Mesodermal cell (in vitro differentiated cells): ENCODE results near the gene CAMKMT.
"Not testable (repeated sequence)": the region's sequence is repeated elsewhere in the genome, so short reads cannot be mapped to it uniquely, and the experiment has no call there.

Source experiments
- H3K27ac ChIP-seq: 2 replicates; pipeline ENCODE4 v1.7.0; 2013; ENCODE audit warnings: mild to moderate bottlenecking, low read depth, low read length, moderate library complexity; ENCODE audit not compliant: severe bottlenecking
- H3K36me3 ChIP-seq: 2 replicates; pipeline ENCODE4 v1.7.1; 2013; ENCODE audit warnings: mild to moderate bottlenecking, low read length, moderate library complexity; ENCODE audit not compliant: control insufficient read depth, insufficient read depth
- H3K4me1 ChIP-seq: one replicate; pipeline ENCODE4 v1.7.1; 2013; ENCODE audit warnings: mild to moderate bottlenecking, low read length; ENCODE audit not compliant: insufficient read depth, control insufficient read depth, poor library complexity, severe bottlenecking
- H3K4me3 ChIP-seq: 2 replicates; pipeline ENCODE4 v1.7.0; 2013; ENCODE audit warnings: low read length, control low read depth, mild to moderate bottlenecking; ENCODE audit not compliant: insufficient read depth, poor library complexity, severe bottlenecking; ENCODE audit errors: extremely low read depth
- H3K9me3 ChIP-seq: 2 replicates; pipeline ENCODE4 v1.7.1; 2013; ENCODE audit warnings: mild to moderate bottlenecking, low read length, moderate library complexity; ENCODE audit not compliant: control insufficient read depth
- WGBS, 2 experiments: methylation state at CpG; one replicate each; pipeline ENCODE4 v1.1.5; 2013; ENCODE audit warnings: missing lambda C conversion rate in 2 of 2; ENCODE audit not compliant: insufficient coverage in 2 of 2; 5-methylcytosine and 5-hydroxymethylcytosine counted together

The CAMKMT gene

DNA sequence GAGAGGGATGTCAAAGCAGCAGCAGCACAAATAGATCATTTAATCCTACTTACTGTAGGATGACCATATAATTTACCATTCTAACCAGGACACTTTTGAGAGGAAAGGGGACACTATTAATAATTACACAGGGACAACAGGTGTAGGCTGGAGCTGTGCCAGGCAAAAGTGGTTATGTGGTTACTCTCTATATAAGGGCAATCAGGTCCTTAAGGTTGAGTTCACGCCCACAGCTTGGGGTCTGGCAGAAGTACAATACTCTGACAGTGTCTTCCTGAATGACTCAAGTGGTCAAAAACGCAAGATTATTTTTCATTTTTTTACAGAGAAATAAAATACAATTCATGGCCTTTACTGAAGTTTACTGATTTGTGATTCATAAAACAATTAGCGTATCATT, 3.2 kb upstream of the CAMKMT start:
- 100% methylated on average over 1 of the region's 3 CpGs; no CpG with 5 or more reads in 1 of the 2 experiments for WGBS, 2 experiments
- H3K36me3 ChIP-seq, result no peaks in the 10 kb centered on the region
- H3K4me3 ChIP-seq, result no peak overlapping the region
- H3K27ac ChIP-seq, result no peak overlapping the region
- H3K9me3 ChIP-seq, result no peaks in the 10 kb centered on the region
- H3K4me1 ChIP-seq, result no peaks in the 10 kb centered on the region

DNA sequence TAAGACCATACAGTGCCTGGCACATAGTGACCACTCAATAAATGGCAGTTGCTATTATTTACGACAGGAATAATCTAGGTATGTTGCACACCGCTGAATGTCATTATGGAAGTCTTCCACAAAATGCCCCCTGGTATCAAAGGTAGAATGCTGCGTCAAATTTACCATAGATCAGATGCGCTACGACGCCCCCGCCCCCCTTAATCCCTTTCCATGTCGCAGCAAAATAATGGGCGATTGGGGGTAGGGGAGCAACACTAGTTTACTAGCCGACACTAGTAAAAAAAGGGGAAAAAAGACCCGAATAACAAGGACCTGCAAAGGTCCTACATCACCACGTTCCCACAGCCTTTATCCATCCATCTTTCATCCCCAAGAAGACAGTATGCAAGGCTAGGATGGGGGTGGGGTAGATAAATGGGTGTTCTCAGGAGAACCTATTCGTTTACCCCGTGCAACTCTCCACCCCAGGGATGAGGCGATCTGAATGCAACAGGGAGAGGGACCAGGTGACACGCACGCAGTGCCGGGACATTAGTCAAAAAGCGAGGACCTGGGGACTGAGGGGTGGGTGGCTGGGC, 908 bp upstream of the CAMKMT start:
- WGBS, 2 experiments, result 22 to 26% methylated on average over 3 to 7 of the region's 19 CpGs
- Histone ChIP-seq H3K36me3 (no peaks in the 10 kb centered on the region), H3K27ac (peak overlapping the region; percentile 98), H3K4me1 (no peaks in the 10 kb centered on the region), H3K4me3 (peak overlapping the region; percentile 93), H3K9me3 (no peaks in the 10 kb centered on the region)

DNA sequence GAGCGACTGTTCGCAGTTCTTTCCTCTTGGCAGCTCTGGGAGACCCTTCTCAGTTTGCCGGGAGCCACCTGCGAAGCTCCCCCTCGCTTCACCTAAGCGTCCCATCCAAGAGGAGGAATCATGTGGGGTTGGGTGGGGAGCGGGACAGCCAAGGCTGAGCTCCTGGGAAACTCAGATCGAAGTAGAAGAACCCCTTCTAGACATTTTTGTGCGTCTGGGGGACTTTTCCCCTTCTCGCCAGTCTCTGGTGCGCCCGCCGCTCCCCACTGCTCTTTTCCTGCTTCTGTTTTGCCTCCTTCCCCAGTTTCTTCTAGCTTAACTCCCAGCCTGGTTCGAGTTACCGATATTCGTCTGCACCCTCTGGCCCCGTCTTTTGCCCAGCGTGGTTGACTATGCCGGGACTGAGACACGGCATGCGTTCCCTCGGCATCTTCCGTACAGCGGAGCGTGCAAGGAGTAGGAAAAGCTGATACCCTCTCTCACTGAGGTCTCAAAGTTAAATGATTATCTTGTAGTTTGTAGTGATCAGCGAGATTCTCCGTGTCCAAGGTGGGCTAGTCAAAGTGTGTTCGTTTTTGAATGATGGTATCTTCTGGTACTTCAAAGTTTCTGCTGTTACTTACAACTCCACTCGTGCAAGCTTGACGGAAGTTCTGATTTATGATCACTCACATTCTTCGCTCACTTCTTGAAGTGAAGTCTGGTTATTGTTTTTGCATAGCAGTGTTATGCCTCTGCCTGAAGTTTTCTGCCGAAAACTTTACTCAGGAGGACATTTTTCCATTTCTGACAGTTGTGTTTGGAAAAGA, 664 bp downstream of the CAMKMT start:
- Histone ChIP-seq H3K27ac (peak overlapping the region; percentile 54), H3K9me3 (no peaks in the 10 kb centered on the region), H3K36me3 (no peaks in the 10 kb centered on the region), H3K4me3 (peak overlapping the region; percentile 93), H3K4me1 (no peaks in the 10 kb centered on the region)
- WGBS, 2 experiments, result 2 to 3% methylated on average over 15 to 18 of the region's 32 CpGs

DNA sequence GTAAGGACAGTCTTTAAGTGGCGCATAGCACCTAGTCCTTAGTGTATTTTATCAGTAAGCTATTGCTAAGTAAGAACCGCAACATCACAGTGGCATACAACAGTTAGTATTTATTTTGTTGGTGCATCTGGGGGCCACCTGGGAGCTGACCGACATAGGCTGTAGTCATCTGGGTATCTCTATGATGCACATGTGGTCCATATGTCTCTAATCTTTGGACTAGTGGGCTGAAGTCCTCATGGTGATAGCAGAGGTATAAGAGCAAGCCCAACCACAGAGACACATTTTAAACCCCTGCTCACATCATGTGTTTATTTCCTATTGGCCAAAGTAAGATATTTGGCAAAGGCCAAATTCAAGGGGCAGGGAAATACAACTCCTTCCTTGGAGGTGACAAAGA, 2.9 kb downstream of the CAMKMT start:
- 82 to 95% methylated on average over 2 to 3 of the region's 3 CpGs for WGBS, 2 experiments
- Histone ChIP-seq H3K36me3 (no peaks in the 10 kb centered on the region), H3K4me1 (no peaks in the 10 kb centered on the region), H3K9me3 (no peaks in the 10 kb centered on the region), H3K4me3 (no peak overlapping the region), H3K27ac (no peak overlapping the region)

DNA sequence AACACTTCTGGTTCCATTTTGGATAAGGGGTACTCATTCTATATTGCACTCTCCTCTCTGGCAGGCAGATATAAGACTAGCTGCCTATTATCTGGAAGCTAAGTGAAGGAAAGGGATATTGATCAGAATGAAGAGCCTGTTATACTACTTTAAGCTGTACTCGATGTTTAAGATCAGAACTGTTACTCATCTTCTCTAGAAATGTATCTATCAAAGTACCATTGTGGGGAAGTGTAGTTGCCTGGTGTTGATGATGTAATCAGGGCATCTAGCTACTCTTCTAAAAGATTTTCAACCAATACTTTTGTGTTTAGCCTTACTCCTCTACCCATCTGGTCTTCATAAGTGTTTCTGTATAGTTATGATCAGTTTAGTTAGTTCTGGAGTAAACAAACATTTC, 5.8 kb downstream of the CAMKMT start:
- Histone ChIP-seq H3K4me1 (no peaks in the 10 kb centered on the region), H3K36me3 (no peaks in the 10 kb centered on the region), H3K4me3 (no peak overlapping the region), H3K27ac (no peak overlapping the region), H3K9me3 (no peaks in the 10 kb centered on the region)
- WGBS, 2 experiments, result no CpG with 5 or more reads among the region's 1 CpG

DNA sequence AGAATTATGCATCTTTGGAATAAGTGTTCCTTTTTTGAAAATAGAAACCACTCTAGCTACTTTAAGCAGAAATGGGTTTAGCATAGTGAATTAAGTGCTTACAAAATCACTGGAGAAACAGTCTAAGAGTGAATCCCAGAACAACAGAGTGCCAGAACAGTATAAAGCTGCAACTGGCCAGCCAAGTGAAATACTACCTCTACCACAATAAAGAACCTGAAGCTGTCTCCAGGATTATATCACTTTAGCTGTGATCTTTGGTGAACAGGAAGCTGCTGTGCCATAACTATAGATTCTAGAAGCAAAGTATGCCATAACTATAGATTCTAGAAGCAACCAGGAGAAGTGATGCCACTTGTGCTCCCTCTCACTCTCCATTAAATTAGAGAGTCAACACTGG, 7.6 kb downstream of the CAMKMT start:
- no peaks in the 10 kb centered on the region for H3K36me3 ChIP-seq
- H3K9me3 ChIP-seq, result no peaks in the 10 kb centered on the region
- H3K4me3 ChIP-seq, result no peak overlapping the region
- no peak overlapping the region for H3K27ac ChIP-seq
- no peaks in the 10 kb centered on the region for H3K4me1 ChIP-seq

DNA sequence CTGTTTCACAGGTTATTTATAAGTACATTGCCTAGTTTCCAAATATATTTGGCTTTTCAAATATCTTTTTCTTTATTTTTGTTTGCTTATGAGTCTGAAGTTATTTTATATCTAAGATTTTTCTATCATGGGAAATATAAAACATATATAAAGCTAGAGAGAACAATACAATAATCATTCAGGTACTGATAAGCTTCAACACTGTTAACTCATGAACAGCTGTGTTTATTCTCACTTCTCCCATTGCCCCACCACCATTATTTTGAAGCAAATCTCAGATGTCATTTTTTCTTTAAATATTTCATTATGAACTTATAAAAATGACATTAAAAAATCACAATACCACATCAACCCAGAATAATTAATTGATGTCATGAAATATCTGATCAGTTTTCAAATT, 9.7 kb downstream of the CAMKMT start:
- H3K36me3 ChIP-seq, result no peaks in the 10 kb centered on the region
- H3K4me3 ChIP-seq, result no peak overlapping the region
- H3K9me3 ChIP-seq, result no peaks in the 10 kb centered on the region
- no peak overlapping the region for H3K27ac ChIP-seq
- no peaks in the 10 kb centered on the region for H3K4me1 ChIP-seq

DNA sequence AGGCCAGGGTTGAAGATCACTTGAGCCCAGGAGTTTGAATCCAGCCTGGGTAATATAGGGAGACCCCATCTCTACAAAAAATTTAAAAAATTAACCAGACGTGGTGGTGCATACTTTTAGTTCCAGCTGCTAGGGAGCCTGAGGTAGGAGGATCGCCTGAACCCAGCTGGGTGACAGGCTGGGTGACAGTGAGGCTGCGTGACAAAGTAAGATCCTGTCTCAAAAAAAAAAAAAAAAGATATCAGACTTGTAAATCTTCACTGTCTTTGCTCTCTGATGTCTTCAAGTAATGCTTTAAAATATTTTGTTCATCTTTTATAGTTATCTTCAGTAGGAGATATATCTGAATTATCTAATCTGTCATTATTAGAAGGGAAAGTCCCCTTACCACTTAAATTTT, 10.5 kb downstream of the CAMKMT start:
- H3K27ac ChIP-seq, result no peak overlapping the region
- no peaks in the 10 kb centered on the region for H3K4me1 ChIP-seq
- WGBS, 2 experiments, result 20% methylated on average over 1 of the region's 3 CpGs; no CpG with 5 or more reads in 1 of the 2 experiments
- no peaks in the 10 kb centered on the region for H3K9me3 ChIP-seq
- no peak overlapping the region for H3K4me3 ChIP-seq
- H3K36me3 ChIP-seq, result no peaks in the 10 kb centered on the region

DNA sequence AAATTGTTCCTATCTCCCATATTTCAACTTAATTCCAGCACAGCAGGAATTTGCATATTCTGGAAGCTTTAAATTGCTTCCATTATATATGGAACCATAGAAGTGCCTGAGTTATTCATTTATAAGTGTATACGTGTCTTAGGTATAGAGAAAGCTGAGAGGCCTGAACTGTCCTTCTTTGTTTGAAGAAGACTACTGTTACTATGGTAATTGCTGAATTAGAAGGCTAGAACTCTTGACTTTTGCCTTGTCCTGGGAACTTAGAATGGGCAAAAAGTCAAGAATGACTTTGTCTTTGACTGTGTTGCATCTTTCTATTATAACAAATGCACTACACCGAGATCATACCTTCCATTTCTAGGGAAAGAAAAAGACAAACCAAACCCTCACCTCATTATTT, 15.7 kb downstream of the CAMKMT start:
- Histone ChIP-seq H3K9me3 (no peaks in the 10 kb centered on the region), H3K4me1 (peaks cover 5% of the 10 kb centered on the region), H3K36me3 (no peaks in the 10 kb centered on the region), H3K27ac (no peak overlapping the region), H3K4me3 (no peak overlapping the region)
- WGBS, 2 experiments, result 78 to 100% methylated on average over 1 of the region's 2 CpGs

DNA sequence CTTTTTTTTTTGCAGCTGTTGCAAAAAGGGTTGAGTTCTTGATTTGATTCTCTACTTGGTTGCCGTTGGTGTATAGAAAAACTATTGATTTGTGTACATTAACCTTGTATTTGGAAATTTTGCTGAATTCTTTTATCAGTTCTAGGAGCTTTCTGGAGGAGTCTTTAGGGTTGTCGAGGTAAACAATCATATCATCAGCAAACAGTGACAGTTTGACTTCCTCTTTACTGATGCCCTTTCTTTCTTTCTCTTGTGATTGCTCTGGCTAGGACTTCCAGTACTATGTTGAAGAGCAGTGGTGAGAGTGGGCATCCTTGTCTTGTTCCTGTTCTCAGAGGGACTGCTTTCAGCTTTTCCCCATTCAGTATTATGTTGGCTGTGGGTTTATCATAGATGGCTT, 23.5 kb downstream of the CAMKMT start:
- H3K9me3 ChIP-seq, H3K4me3 ChIP-seq, H3K4me1 ChIP-seq, H3K36me3 ChIP-seq, H3K27ac ChIP-seq: not testable (repeated sequence)
- whole genome bisulfite sequencing, 2 experiments, result 80% methylated on average over 1 of the region's 2 CpGs; no CpG with 5 or more reads in 1 of the 2 experiments

DNA sequence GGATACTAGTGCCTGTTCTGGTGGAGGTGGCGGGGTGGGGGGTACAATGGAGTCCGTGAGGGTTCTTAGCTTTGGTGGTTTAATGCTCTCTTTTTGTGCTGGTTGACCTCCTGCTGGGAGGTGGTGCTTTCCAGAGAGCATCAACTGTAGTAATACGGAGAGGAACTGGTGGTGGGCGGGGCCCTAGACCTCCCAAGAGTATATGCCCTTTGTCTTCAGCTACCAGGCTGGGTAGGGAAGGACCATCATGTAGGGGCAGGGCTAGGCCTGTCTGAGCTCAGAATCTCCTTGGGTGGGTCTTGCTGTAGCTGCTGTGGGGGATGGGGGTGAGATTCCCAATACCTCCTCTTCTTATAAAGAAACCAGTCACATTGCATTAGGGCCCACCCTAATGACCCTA, 27.1 kb downstream of the CAMKMT start:
- Histone ChIP-seq H3K4me3 (no peak overlapping the region), H3K9me3 (no peaks in the 10 kb centered on the region), H3K27ac (no peak overlapping the region), H3K36me3 (no peaks in the 10 kb centered on the region), H3K4me1 (no peaks in the 10 kb centered on the region)
- WGBS, 2 experiments, result 68 to 80% methylated on average over 3 to 4 of the region's 4 CpGs
